AG04449 (cell line): Measurements from ENCODE around the gene MARS2.
A peak's percentile ranks its signal among the peaks of the same experiment; 100 is the strongest.
"Not testable (repeated sequence)": the region's sequence is repeated elsewhere in the genome, so short reads cannot be mapped to it uniquely, and the experiment has no call there.

Experiments
- CTCF ChIA-PET: fragments of 350-600 bp; formaldehyde crosslinking; extraction: SDS; loops from one replicate; lab custom pipeline; 2021; ENCODE audit warnings: antibody characterized with exemption; lab: Yijun Ruan, JAX
- POLR2A ChIA-PET: fragments of 400-600, 350-600 bp; formaldehyde crosslinking; extraction: SDS; loops from one replicate; lab custom pipeline; 2020; ENCODE audit warnings: antibody characterized with exemption, inconsistent platforms; lab: Yijun Ruan, JAX
- DNase-seq: peaks from one replicate; pipeline ENCODE4 v3.0.0-alpha.2; 2010; ENCODE audit warnings: low read depth, low spot score
- H3K4me3 ChIP-seq: 2 replicates; pipeline ENCODE4 v1.5.1; 2011; ENCODE audit warnings: low read depth, mild to moderate bottlenecking, control low read depth, low read length
- CTCF ChIP-seq: IDR thresholded peaks from one replicate; pipeline ENCODE4 v1.5.1; 2011; ENCODE audit warnings: mild to moderate bottlenecking, moderate library complexity, low read length, control low read depth, inconsistent platforms; ENCODE audit not compliant: insufficient read depth; ENCODE audit errors: missing control alignments

The MARS2 gene

GRCh38 chr2:197704434-197705120 is 592 bp upstream of the MARS2 start:
- no peak for DNase-seq
- POLR2A ChIA-PET = interaction anchor here (1.1 to 1.8 kb wide), 2 partner anchors 188 to 270 kb away, joined by 3 to 4 read pairs; partner anchors contain the start of gene SF3B1
- CTCF ChIA-PET = interaction anchor here (3.8 kb wide), 1 partner anchor 75 kb away, joined by 33 read pairs; no protein-coding TSS in a partner anchor
- peak overlapping the region; percentile 59 for H3K4me3 ChIP-seq
- TF ChIP-seq CTCF = no peak

- CTCF ChIA-PET = interaction anchor here (0.7 to 3.8 kb wide), 12 partner anchors 8 to 263 kb away, joined by 3 to 33 read pairs (median 4); partner anchors contain the start of genes HSPD1 and HSPE1
- POLR2A ChIA-PET = interaction anchor here (1.0 to 1.8 kb wide), 2 partner anchors 206 to 271 kb away, joined by 3 to 4 read pairs; partner anchors contain the start of genes HSPE1 and SF3B1
- H3K4me3 ChIP-seq = peak overlapping the region; percentile 90
- DNase-seq = no peak
- TF ChIP-seq CTCF = no peak
These were observed 1.0 kb downstream of the MARS2 start for GRCh38 chr2:197705912-197706838.

GRCh38 chr2:197706839-197707207 is 1.7 kb downstream of the MARS2 start:
- no peak for TF ChIP-seq CTCF
- POLR2A ChIA-PET = interaction anchor here (0.6 to 1.0 kb wide), 2 partner anchors 207 to 272 kb away, joined by 3 read pairs; partner anchors contain the start of genes HSPE1 and SF3B1
- no peak for DNase-seq
- CTCF ChIA-PET = interaction anchor here (0.7 to 3.8 kb wide), 13 partner anchors 9 to 264 kb away, joined by 3 to 33 read pairs (median 5); partner anchors contain the start of genes HSPD1 and HSPE1
- H3K4me3 ChIP-seq = peak overlapping the region; percentile 90

GRCh38 chr2:197707316-197708213 is 2.4 kb downstream of the MARS2 start:
- POLR2A ChIA-PET = interaction anchor here (0.6 to 1.0 kb wide), 2 partner anchors 207 to 273 kb away, joined by 3 read pairs; partner anchors contain the start of genes HSPE1 and SF3B1
- peak; percentile 45 for TF ChIP-seq CTCF
- no peak for DNase-seq
- CTCF ChIA-PET = interaction anchor here (0.9 to 3.8 kb wide), 10 partner anchors 8 to 589 kb away, joined by 3 to 33 read pairs (median 5); no protein-coding TSS in a partner anchor
- peak overlapping the region; percentile 90 for H3K4me3 ChIP-seq

GRCh38 chr2:197708331-197708730 is 3.2 kb downstream of the MARS2 start:
- no peak for TF ChIP-seq CTCF
- H3K4me3 ChIP-seq = no peak overlapping the region
- ChIA-PET CTCF (interaction anchor here (1.0 to 3.8 kb wide), 9 partner anchors 7 to 589 kb away, joined by 3 to 33 read pairs (median 5); no protein-coding TSS in a partner anchor), POLR2A (no interaction called here)
- no peak for DNase-seq

- H3K4me3 ChIP-seq, POLR2A ChIA-PET, DNase-seq: not testable (repeated sequence)
- CTCF ChIA-PET = interaction anchor here (1.1 to 1.6 kb wide), 3 partner anchors 9 to 588 kb away, joined by 3 to 4 read pairs (median 3); no protein-coding TSS in a partner anchor
These were observed 4.0 kb downstream of the MARS2 start for GRCh38 chr2:197709140-197709539.
